ENCODE measurements around the gene ZCCHC7.

ZCCHC7 gene

DNA sequence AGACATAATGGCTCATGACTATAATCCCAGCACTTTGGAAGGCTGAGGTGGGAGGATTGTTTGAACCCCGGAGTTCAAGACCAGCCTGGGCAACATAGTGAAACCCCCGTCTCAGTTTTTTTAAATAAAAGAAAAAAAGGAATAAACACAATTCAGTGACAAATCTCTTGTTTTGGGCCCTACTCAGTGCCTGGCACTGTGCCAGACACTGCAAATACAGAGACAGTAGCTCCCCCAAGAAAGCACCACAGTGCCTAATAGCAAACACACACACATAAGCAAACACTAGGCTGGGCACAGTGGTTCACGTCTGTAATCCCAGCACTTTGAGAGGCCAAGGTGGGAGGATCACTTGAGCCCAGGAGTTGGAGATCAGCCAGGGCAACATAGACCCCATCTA lies 252.5 kb downstream of the ZCCHC7 start:
- no peak for DNase-seq
- no peaks in the 10 kb centered on the region for H3K36me3 ChIP-seq (replicated peaks)
- peaks cover under 1% of the 10 kb centered on the region for H3K27me3 ChIP-seq (replicated peaks)
- in situ Hi-C loops (cut with HindIII; ENCODE audit: low pct_ligation_motif_present, low sequenced_read_pairs), result no loop called here
- H3K27ac ChIP-seq, result no peak overlapping the region
- TF ChIP-seq, protein P1, sequence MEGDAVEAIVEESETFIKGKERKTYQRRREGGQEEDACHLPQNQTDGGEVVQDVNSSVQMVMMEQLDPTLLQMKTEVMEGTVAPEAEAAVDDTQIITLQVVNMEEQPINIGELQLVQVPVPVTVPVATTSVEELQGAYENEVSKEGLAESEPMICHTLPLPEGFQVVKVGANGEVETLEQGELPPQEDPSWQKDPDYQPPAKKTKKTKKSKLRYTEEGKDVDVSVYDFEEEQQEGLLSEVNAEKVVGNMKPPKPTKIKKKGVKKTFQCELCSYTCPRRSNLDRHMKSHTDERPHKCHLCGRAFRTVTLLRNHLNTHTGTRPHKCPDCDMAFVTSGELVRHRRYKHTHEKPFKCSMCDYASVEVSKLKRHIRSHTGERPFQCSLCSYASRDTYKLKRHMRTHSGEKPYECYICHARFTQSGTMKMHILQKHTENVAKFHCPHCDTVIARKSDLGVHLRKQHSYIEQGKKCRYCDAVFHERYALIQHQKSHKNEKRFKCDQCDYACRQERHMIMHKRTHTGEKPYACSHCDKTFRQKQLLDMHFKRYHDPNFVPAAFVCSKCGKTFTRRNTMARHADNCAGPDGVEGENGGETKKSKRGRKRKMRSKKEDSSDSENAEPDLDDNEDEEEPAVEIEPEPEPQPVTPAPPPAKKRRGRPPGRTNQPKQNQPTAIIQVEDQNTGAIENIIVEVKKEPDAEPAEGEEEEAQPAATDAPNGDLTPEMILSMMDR (IDR thresholded peaks at IDR 0.05; ENCODE audit: low read depth, low read length, missing control alignments), result no peak
- no peak overlapping the region for H3K4me3 ChIP-seq (ENCODE audit: low read depth, low read length)

DNA sequence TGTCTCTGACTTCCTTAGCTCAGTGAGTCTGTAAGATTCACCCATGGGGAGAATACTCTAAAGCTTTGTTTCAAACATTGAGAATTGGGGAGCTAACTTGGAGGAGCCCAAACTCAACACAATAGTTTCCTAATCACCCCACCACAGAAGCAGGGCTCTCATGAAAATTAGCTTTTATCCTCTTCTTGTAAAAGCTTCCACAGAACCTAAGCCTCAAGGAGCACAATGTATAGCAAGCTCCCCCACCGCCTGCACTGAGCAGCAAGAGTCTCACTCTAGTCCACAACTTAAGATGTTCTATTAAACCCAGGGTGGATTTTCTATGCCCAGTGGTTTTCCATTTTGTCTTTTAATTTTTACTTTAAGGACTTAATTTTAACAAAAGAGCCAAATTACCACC lies 253.2 kb downstream of the ZCCHC7 start:
- in situ Hi-C loops (cut with HindIII; ENCODE audit: low pct_ligation_motif_present, low sequenced_read_pairs), result no loop called here
- Histone ChIP-seq H3K27ac (no peak overlapping the region), H3K36me3 (replicated peaks) (no peaks in the 10 kb centered on the region), H3K27me3 (replicated peaks) (peaks cover 2% of the 10 kb centered on the region), H3K4me3 (ENCODE audit: low read depth, low read length) (no peak overlapping the region)
- TF ChIP-seq, protein P1 (IDR thresholded peaks at IDR 0.05; ENCODE audit: low read depth, low read length, missing control alignments), result no peak
- DNase-seq, result no peak

DNA sequence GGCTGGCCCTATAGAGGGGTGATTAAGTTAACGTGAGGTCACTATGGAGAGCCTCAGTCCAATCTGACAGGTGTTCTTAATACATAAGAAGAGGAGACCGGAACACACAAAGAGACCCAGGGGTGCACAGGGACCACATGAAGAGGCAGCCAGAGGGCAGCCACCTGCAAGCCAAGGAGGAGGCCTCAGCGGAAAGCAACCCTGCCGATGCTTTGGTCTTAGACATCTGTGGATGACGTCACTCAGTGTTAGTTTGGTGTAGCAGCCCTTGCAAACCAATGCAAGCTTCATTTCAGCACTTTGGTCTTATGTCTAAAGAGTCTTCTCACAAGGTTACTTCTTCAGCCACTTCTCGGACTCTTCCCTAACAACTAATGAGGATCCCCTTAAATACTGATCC lies 254.5 kb downstream of the ZCCHC7 start:
- TF ChIP-seq, protein P1 (IDR thresholded peaks at IDR 0.05; ENCODE audit: low read depth, low read length, missing control alignments), result no peak
- no peak for DNase-seq
- in situ Hi-C loops (cut with HindIII; ENCODE audit: low pct_ligation_motif_present, low sequenced_read_pairs), result no loop called here
- Histone ChIP-seq H3K27me3 (replicated peaks) (peaks cover 2% of the 10 kb centered on the region), H3K36me3 (replicated peaks) (no peaks in the 10 kb centered on the region), H3K4me3 (ENCODE audit: low read depth, low read length) (no peak overlapping the region), H3K27ac (no peak overlapping the region)

DNA sequence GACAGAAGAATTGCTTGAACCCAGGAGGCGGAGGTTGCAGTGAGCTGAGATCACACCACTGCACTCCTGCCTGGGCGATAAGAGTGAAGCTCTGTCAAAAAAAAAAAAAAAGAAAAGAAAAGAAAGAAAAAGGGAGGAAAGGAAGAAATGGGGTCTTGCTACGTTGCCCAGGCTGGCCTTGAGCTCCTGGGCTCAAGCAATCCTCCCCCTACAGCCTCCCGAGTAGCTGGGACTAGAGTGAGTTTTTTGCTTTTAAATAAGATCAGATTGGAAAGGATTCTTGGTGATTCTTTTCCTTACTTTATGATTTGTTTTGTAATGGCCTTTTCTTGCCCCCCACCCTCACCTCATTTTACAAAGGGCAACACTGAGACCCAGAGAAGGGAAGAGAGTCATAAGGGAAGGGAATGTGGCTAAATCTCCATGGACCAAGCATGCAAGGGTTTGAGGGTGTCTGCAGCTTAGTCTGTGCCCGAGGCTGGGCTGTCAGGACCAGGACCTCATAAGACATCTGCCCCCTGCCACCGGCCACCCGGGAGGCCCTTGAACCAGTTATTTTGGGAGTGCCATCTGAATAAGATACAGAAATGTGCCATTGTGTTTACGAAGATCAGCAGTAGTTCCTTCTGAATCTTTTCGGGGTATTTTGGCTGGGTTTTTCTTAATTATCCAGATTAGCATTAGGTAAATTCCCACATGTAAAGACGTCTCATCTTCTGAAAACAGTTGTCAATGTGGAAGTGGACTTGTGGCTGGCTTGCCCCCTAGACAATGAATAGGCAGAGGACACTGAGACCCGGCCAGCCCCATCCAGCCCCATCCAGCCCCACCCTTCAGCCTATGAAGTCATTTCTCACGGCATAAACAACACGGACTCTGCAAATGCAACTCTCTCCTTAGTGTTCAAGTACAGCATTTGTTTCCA lies 257.6 kb downstream of the ZCCHC7 start:
- H3K4me3 ChIP-seq (ENCODE audit: low read depth, low read length), result no peak overlapping the region
- in situ Hi-C loops (cut with HindIII; ENCODE audit: low pct_ligation_motif_present, low sequenced_read_pairs), result no loop called here
- H3K27ac ChIP-seq, result no peak overlapping the region
- H3K27me3 ChIP-seq (replicated peaks), result peaks cover 2% of the 10 kb centered on the region
- DNase-seq, result no peak
- no peaks in the 10 kb centered on the region for H3K36me3 ChIP-seq (replicated peaks)
- TF ChIP-seq, protein P1 (IDR thresholded peaks at IDR 0.05; ENCODE audit: low read depth, low read length, missing control alignments), result no peak

DNA sequence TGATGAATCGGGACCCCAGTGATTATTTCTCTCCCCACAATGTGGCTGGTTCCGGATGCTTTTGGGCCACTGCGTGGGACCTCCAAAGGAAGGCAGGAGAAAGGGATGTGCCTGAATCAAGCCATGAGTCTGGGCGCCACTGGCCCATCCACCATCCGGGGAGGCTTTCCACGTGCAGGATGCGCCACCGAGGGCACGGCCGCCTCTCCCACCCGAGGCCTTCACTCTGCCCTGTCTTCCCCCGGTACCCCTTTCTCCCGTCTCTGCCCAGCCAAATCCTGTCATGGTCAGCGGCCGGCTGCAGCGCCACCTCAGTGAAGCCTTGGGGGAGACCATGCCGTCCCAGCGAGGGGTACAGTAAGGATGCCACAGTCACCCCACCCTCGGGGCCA lies 258.2 kb downstream of the ZCCHC7 start:
- no peaks in the 10 kb centered on the region for H3K36me3 ChIP-seq (replicated peaks)
- H3K4me3 ChIP-seq (ENCODE audit: low read depth, low read length), result no peak overlapping the region
- no peak for DNase-seq
- peaks cover 2% of the 10 kb centered on the region for H3K27me3 ChIP-seq (replicated peaks)
- H3K27ac ChIP-seq, result no peak overlapping the region
- in situ Hi-C loops (cut with HindIII; ENCODE audit: low pct_ligation_motif_present, low sequenced_read_pairs), result no loop called here
- TF ChIP-seq, protein P1 (IDR thresholded peaks at IDR 0.05; ENCODE audit: low read depth, low read length, missing control alignments), result no peak

Measured in brain microvascular endothelial cell (primary cell).